Stimulated activated CD8-positive, alpha-beta memory T cell treated with anti-CD3 and anti-CD28 coated beads, Interleukin-15, amount 100 ng/mL, for 48 hours (primary cell): ENCODE measurements around the gene DEFB129.
"Not testable (repeated sequence)": the region's sequence is repeated elsewhere in the genome, so short reads cannot be mapped to it uniquely, and the experiment has no call there.

Source experiments
- DNase-seq, 2 donors: peaks; one replicate each; pipeline ENCODE4 v3.0.0-alpha.2; 2020; ENCODE audit warnings: low read depth in 2 of 2

The DEFB129 gene

GRCh38 chr20:253447-253846 lies 26.4 kb downstream of the DEFB129 start:
- not testable (repeated sequence) for DNase-seq

- no peak for DNase-seq
Measured at GRCh38 chr20:257419-257818, 30.4 kb downstream of the DEFB129 start, which contains the start of gene DEFB132. Gene DEFB132, plus strand, starts transcription at chr20:257724. Its CDS starts 55 bp downstream, at chr20:257779.

GRCh38 chr20:258269-258858 lies 31.3 kb downstream of the DEFB129 start:
- no peak for DNase-seq

GRCh38 chr20:258963-259362 lies 31.9 kb downstream of the DEFB129 start:
- no peak for DNase-seq

GRCh38 chr20:259981-260380 lies 32.9 kb downstream of the DEFB129 start:
- DNase-seq: no peak

- no peak for DNase-seq
Measured at GRCh38 chr20:263701-264100, 36.6 kb downstream of the DEFB129 start.

GRCh38 chr20:266596-267562 lies 39.8 kb downstream of the DEFB129 start:
- DNase-seq: peak; percentile 78 to 81

GRCh38 chr20:270517-270916 lies 43.5 kb downstream of the DEFB129 start:
- no peak for DNase-seq

- no peak for DNase-seq
Measured at GRCh38 chr20:271069-271468, 44.0 kb downstream of the DEFB129 start.

GRCh38 chr20:271528-271927 lies 44.5 kb downstream of the DEFB129 start:
- no peak for DNase-seq

- no peak for DNase-seq
Measured at GRCh38 chr20:272718-273117, 45.7 kb downstream of the DEFB129 start.

GRCh38 chr20:273884-274283 lies 46.8 kb downstream of the DEFB129 start:
- no peak for DNase-seq

GRCh38 chr20:275791-276190 lies 48.7 kb downstream of the DEFB129 start:
- DNase-seq: no peak

GRCh38 chr20:276620-277495 lies 49.8 kb downstream of the DEFB129 start:
- DNase-seq: no peak

- DNase-seq: no peak
Measured at GRCh38 chr20:277496-277781, 50.4 kb downstream of the DEFB129 start.

- no peak for DNase-seq
Measured at GRCh38 chr20:278181-278580, 51.1 kb downstream of the DEFB129 start.

- DNase-seq: no peak
Measured at GRCh38 chr20:278607-279571, 51.8 kb downstream of the DEFB129 start.
